ENCODE results near the gene COL4A1.

DNA sequence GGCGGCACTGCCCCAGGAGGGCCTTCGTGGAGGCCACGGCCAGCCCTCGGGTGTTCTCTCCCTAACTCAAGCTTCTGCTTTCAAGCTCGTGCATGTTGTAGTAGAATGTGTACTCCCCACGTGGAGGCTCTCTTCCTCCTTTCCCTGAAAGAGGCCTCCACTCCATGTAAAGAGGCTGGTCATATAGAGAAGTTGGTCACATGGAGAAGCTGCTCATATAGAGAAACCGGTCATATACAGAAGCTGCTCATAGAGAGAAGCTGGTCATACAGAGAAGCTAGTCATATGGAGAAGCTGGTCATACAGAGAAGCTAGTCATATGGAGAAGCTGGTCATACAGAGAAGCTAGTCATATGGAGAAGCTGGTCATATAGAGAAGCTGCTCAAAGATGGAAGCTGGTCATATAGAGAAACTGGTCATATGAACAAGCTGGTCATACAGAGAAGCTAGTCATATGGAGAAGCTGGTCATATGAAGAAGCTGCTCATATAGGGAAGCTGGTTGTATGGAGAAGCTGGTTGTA is 152.5 kb downstream of the COL4A1 start:
- TF ChIP-seq FOXK2 (IDR thresholded peaks at IDR 0.05) = no peak
- no peak for TF ChIP-seq FOXM1 (IDR thresholded peaks at IDR 0.05; ENCODE audit: borderline replicate concordance)
- TF ChIP-seq SUZ12 (IDR thresholded peaks at IDR 0.05) = no peak
- no peak for TF ChIP-seq HDGF (IDR thresholded peaks at IDR 0.05; ENCODE audit: borderline replicate concordance)
- TF ChIP-seq TARDBP (IDR thresholded peaks at IDR 0.05) = no peak
- no peak for TF ChIP-seq LEF1 (IDR thresholded peaks at IDR 0.05; ENCODE audit: borderline replicate concordance)
- TF ChIP-seq ZNF384 (IDR thresholded peaks at IDR 0.05) = no peak
- TF ChIP-seq BHLHE40 (IDR thresholded peaks at IDR 0.05; ENCODE audit: borderline replicate concordance) = no peak
- TF ChIP-seq SP1 (IDR thresholded peaks at IDR 0.05) = no peak
- no peak for TF ChIP-seq CTBP1 (IDR thresholded peaks at IDR 0.05; ENCODE audit: borderline replicate concordance)

All from HEK293T (cell line).